ENCODE measurements around the gene GDA. TPM values are rescaled to one million over a fixed set of nuclear protein-coding genes. Genes with fewer than 3 reads are reported as not detected.
"Not testable (repeated sequence)": the region's sequence is repeated elsewhere in the genome, so short reads cannot be mapped to it uniquely, and the experiment has no call there.

GDA gene
- total RNA-seq, 1 donor from 2014 or later: 0.22 TPM

DNA sequence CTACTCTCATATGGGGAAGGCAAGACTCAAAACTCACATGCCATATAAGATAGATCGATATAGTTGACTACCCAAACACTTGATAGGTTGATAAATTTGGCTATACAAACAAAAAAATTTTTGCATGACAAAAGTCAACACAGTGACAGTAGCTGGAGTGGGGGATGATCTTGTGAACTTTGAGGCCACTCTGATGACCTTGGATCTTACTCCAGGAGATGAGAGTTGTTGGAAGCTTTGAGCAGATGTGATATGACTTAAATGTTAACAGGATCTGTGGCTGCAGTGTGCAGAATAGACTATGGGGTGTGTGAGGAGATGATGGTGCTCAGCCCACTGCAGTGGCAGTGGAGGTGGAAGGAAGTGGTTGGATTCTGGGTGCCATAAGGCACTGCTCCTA lies 114.3 kb downstream of the GDA start:
- Mint-ChIP-seq H3K27me3 (ENCODE audit: low read depth) (peaks cover 14% of the 10 kb centered on the region), H3K4me3 (no peak overlapping the region), H3K4me1 (no peaks in the 10 kb centered on the region), H3K36me3 (no peaks in the 10 kb centered on the region), H3K9me3 (no peaks in the 10 kb centered on the region), H3K27ac (no peak overlapping the region)
- DNase-seq (ENCODE audit: low spot score in 2 of 2, unreplicated experiment in 2 of 2): no peak
- TF ChIP-seq CTCF (IDR thresholded peaks at IDR 0.05; ENCODE audit: unreplicated experiment): no peak

- DNase-seq (ENCODE audit: low spot score in 2 of 2, unreplicated experiment in 2 of 2): no peak
- H3K4me3 Mint-ChIP-seq: no peak overlapping the region
- no peaks in the 10 kb centered on the region for H3K9me3 Mint-ChIP-seq
- H3K4me1 Mint-ChIP-seq: no peaks in the 10 kb centered on the region
- TF ChIP-seq CTCF (IDR thresholded peaks at IDR 0.05; ENCODE audit: unreplicated experiment): no peak
- no peaks in the 10 kb centered on the region for H3K36me3 Mint-ChIP-seq
- H3K27me3 Mint-ChIP-seq (ENCODE audit: low read depth): peaks cover 7% of the 10 kb centered on the region
- H3K27ac Mint-ChIP-seq: no peak overlapping the region
These were observed 119.7 kb downstream of the GDA start for GRCh38 chr9:72268961-72269360.

GRCh38 chr9:72270359-72270758 lies 121.1 kb downstream of the GDA start:
- H3K36me3 Mint-ChIP-seq; DNase-seq (ENCODE audit: low spot score in 2 of 2, unreplicated experiment in 2 of 2); H3K9me3 Mint-ChIP-seq; H3K4me1 Mint-ChIP-seq; H3K27ac Mint-ChIP-seq; H3K27me3 Mint-ChIP-seq (ENCODE audit: low read depth); H3K4me3 Mint-ChIP-seq: not testable (repeated sequence)

GRCh38 chr9:72271613-72272478 lies 122.6 kb downstream of the GDA start:
- peak; percentile 93 for TF ChIP-seq CTCF (IDR thresholded peaks at IDR 0.05; ENCODE audit: unreplicated experiment)
- no peak for DNase-seq (ENCODE audit: low spot score in 2 of 2, unreplicated experiment in 2 of 2)
- Mint-ChIP-seq H3K27me3 (ENCODE audit: low read depth) (peaks cover 8% of the 10 kb centered on the region), H3K4me1 (no peaks in the 10 kb centered on the region), H3K36me3 (no peaks in the 10 kb centered on the region), H3K9me3 (no peaks in the 10 kb centered on the region), H3K4me3 (no peak overlapping the region), H3K27ac (no peak overlapping the region)

- Mint-ChIP-seq H3K27me3 (ENCODE audit: low read depth) (peaks cover 6% of the 10 kb centered on the region), H3K36me3 (no peaks in the 10 kb centered on the region), H3K4me1 (no peaks in the 10 kb centered on the region), H3K9me3 (no peaks in the 10 kb centered on the region), H3K27ac (no peak overlapping the region), H3K4me3 (no peak overlapping the region)
- DNase-seq (ENCODE audit: low spot score in 2 of 2, unreplicated experiment in 2 of 2): no peak
- no peak for TF ChIP-seq CTCF (IDR thresholded peaks at IDR 0.05; ENCODE audit: unreplicated experiment)
These were observed 125.2 kb downstream of the GDA start for GRCh38 chr9:72274441-72274840.

- no peak for DNase-seq (ENCODE audit: low spot score in 2 of 2, unreplicated experiment in 2 of 2)
- no peak overlapping the region for H3K4me3 Mint-ChIP-seq
- no peaks in the 10 kb centered on the region for H3K4me1 Mint-ChIP-seq
- H3K36me3 Mint-ChIP-seq: no peaks in the 10 kb centered on the region
- TF ChIP-seq CTCF (IDR thresholded peaks at IDR 0.05; ENCODE audit: unreplicated experiment): no peak
- no peaks in the 10 kb centered on the region for H3K9me3 Mint-ChIP-seq
- H3K27me3 Mint-ChIP-seq (ENCODE audit: low read depth): peaks cover 6% of the 10 kb centered on the region
- no peak overlapping the region for H3K27ac Mint-ChIP-seq
These were observed 125.7 kb downstream of the GDA start for GRCh38 chr9:72274916-72275315.

Data from mesothelial cell of epicardium (in vitro differentiated cells).